Ramos (cell line): ENCODE data around the gene EIF2A.
"Not testable (repeated sequence)": the region's sequence is repeated elsewhere in the genome, so short reads cannot be mapped to it uniquely, and the experiment has no call there.

Source experiments
- in situ Hi-C: fragments of 300-500 bp; cut with MboI; formaldehyde crosslinking; loops from one replicate; pipeline ENCODE4 v1.14.3; 2022; ENCODE audit warnings: low sequenced_read_pairs; ENCODE audit not compliant: unreplicated experiment

EIF2A gene

GRCh38 chr3:150546226-150547044 lies at the start of gene EIF2A, which contains the start of gene SERP1:
TSS of gene EIF2A (plus strand) at chr3:150546787. CDS start at chr3:150546803, 16 bp downstream.
TSS of gene SERP1 (minus strand) at chr3:150546496. CDS start at chr3:150546135, 361 bp downstream.
- in situ Hi-C loops: no loop called here

- in situ Hi-C loops: loop anchor here (5.0 kb wide), 1 partner anchor 271 kb away; no protein-coding TSS in a partner anchor
Observed at GRCh38 chr3:150497956-150498355, 48.6 kb upstream of the EIF2A start.

- in situ Hi-C loops: not testable (repeated sequence)
Observed at GRCh38 chr3:150500960-150501359, 45.6 kb upstream of the EIF2A start.

- in situ Hi-C loops: no loop called here
Observed at GRCh38 chr3:150503402-150504099, 43.0 kb upstream of the EIF2A start.

- in situ Hi-C loops: no loop called here
Observed at GRCh38 chr3:150504483-150504882, 42.1 kb upstream of the EIF2A start.

- in situ Hi-C loops: no loop called here
Observed at GRCh38 chr3:150508401-150508800, 38.2 kb upstream of the EIF2A start.

GRCh38 chr3:150509780-150510179 lies 36.8 kb upstream of the EIF2A start:
- in situ Hi-C loops: loop anchor here (10.0 kb wide), 1 partner anchor 355 kb away; no protein-coding TSS in a partner anchor

- in situ Hi-C loops: loop anchor here (10.0 kb wide), 1 partner anchor 354 kb away; no protein-coding TSS in a partner anchor
Observed at GRCh38 chr3:150511122-150511821, 35.3 kb upstream of the EIF2A start.

GRCh38 chr3:150515210-150515609 lies 31.4 kb upstream of the EIF2A start:
- in situ Hi-C loops: loop anchor here (10.0 kb wide), 1 partner anchor 350 kb away; no protein-coding TSS in a partner anchor

GRCh38 chr3:150519026-150519425 lies 27.6 kb upstream of the EIF2A start:
- in situ Hi-C loops: loop anchor here (10.0 kb wide), 1 partner anchor 346 kb away; no protein-coding TSS in a partner anchor

GRCh38 chr3:150520408-150520807 lies 26.2 kb upstream of the EIF2A start:
- in situ Hi-C loops: no loop called here

GRCh38 chr3:150521463-150521862 lies 25.1 kb upstream of the EIF2A start:
- in situ Hi-C loops: no loop called here

GRCh38 chr3:150523538-150523937 lies 23.0 kb upstream of the EIF2A start:
- in situ Hi-C loops: no loop called here

- in situ Hi-C loops: no loop called here
Observed at GRCh38 chr3:150527464-150528255, 18.9 kb upstream of the EIF2A start.

- in situ Hi-C loops: no loop called here
Observed at GRCh38 chr3:150528354-150528797, 18.2 kb upstream of the EIF2A start.

- in situ Hi-C loops: no loop called here
Observed at GRCh38 chr3:150531775-150532174, 14.8 kb upstream of the EIF2A start.

- in situ Hi-C loops: no loop called here
Observed at GRCh38 chr3:150535204-150535603, 11.4 kb upstream of the EIF2A start.

GRCh38 chr3:150538324-150539208 lies 8.0 kb upstream of the EIF2A start:
- in situ Hi-C loops: no loop called here

GRCh38 chr3:150540297-150540696 lies 6.3 kb upstream of the EIF2A start:
- in situ Hi-C loops: no loop called here
